GM12878 (cell line): Measurements from ENCODE around the gene ADGRL2. TPM values are rescaled to one million over a fixed set of nuclear protein-coding genes. Genes with fewer than 3 reads are reported as not detected.

Source experiments
- BMI1 ChIP-seq: fragments of 450-650 bp; IDR thresholded peaks from 2 replicates; pipeline ENCODE4 v1.6.1; 2016; ENCODE audit warnings: mild to moderate bottlenecking, moderate library complexity, borderline replicate concordance
- CUX1 ChIP-seq: IDR thresholded peaks from 2 replicates; pipeline ENCODE4 v1.6.1; 2012; ENCODE audit warnings: improper control_type of control experiment, low read depth, low read length; ENCODE audit not compliant: insufficient replicate concordance
- LARP7 ChIP-seq: fragments of 450-650 bp; IDR thresholded peaks from 2 replicates; pipeline ENCODE4 v1.6.1; 2017; ENCODE audit warnings: mild to moderate bottlenecking
- SPI1 ChIP-seq: IDR thresholded peaks from 2 replicates; pipeline ENCODE4 v1.6.1; 2011; ENCODE audit warnings: low read depth, mild to moderate bottlenecking, low read length, moderate library complexity, borderline replicate concordance; ENCODE audit not compliant: insufficient read depth
- SREBF2 ChIP-seq: IDR thresholded peaks from 2 replicates; pipeline ENCODE4 v1.6.1; 2012; ENCODE audit warnings: mild to moderate bottlenecking, low read length
- TCF12 ChIP-seq: IDR thresholded peaks from 2 replicates; pipeline ENCODE4 v1.6.1; 2011; ENCODE audit warnings: low read depth, mild to moderate bottlenecking, low read length
- ZBTB4 ChIP-seq: fragments of 450-650 bp; formaldehyde crosslinking; IDR thresholded peaks from 2 replicates; pipeline ENCODE4 v1.4.0; 2022; ENCODE audit warnings: mild to moderate bottlenecking, moderate library complexity
- polyA plus RNA-seq, 11 experiments: library from polyadenylated mRNA; depleted of rRNA in 4 of 11; unstranded in 6 of 11; stranded (reverse) in 5 of 11; fragments of >200 nt; fragmentation: Nextera tagmentation in 4 of 11; fragmentation: Illumina TruSeq in 1 of 11; extraction: Ambion mirVana in 4 of 11; extraction: Trizol in 1 of 11; gene quantifications; 1 replicate in 1 of 11; 2 replicates in 10 of 11; pipeline versions ENCODE4 v1.2.1 to v1.2.3, GENCODE V29; 2011 to 2016; ENCODE audit warnings: inconsistent platforms in 2 of 11, missing spikeins in 2 of 11, low read depth in 1 of 11
- total RNA-seq, 4 experiments: library from RNA; depleted of rRNA in 3 of 4; stranded (reverse); fragments of >200 nt in 3 of 4; fragmentation: Illumina TruSeq in 1 of 4; extraction: Trizol in 1 of 4; gene quantifications; 2 replicates each; pipeline versions ENCODE4 v1.2.1 to v1.2.3, GENCODE V29; 2013 to 2021

ADGRL2 gene
- total and polyA plus RNA-seq, 10 of the 15 experiments (the other 5 are each of a cell fraction or from before 2014, with no cell fraction given) = 0.03 to 13.6 (median 0.21) TPM

- TF ChIP-seq SREBF2 (no peak), TCF12 (no peak), CUX1 (no peak), ZBTB4 (CRISPR knock-in tag) (no peak), BMI1 (no peak), LARP7 (no peak), SPI1 (no peak)
Observed at GRCh38 chr1:81874461-81874860, 73.7 kb downstream of the ADGRL2 start (continued).
